ENCODE results near the gene ZFAND3.
"Not testable (repeated sequence)": the region's sequence is repeated elsewhere in the genome, so short reads cannot be mapped to it uniquely, and the experiment has no call there.

Gene ZFAND3

DNA sequence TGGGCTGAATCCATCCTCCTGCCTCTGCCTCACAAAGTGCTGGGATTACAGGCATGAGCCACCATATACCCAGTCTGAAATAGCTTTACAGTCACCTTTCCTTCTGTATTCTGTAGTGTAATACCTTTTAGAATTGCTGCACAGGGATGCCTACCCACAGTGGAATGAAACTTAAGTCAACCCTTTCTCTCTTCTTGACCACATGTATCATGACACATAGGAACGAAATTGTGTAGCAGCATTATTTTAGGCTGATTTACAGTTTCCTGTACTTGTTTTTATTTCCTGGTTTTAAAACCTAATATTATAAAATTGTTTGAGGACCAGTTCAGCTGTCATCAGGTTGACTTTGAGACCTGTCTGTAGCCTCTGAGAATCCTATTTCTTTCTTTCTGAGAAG, 297.8 kb downstream of the ZFAND3 start:
- Mint-ChIP-seq H3K9me3 (no peaks in the 10 kb centered on the region), H3K27me3 (no peaks in the 10 kb centered on the region), H3K36me3 (peaks cover 27% of the 10 kb centered on the region), H3K27ac (peak overlapping the region; percentile 55), H3K4me3 (no peak overlapping the region), H3K4me1 (peaks cover 3% of the 10 kb centered on the region)
- DNase-seq (ENCODE audit: low spot score in 2 of 2) (no peak), ATAC-seq (ENCODE audit: low read depth) (no peak)

DNA sequence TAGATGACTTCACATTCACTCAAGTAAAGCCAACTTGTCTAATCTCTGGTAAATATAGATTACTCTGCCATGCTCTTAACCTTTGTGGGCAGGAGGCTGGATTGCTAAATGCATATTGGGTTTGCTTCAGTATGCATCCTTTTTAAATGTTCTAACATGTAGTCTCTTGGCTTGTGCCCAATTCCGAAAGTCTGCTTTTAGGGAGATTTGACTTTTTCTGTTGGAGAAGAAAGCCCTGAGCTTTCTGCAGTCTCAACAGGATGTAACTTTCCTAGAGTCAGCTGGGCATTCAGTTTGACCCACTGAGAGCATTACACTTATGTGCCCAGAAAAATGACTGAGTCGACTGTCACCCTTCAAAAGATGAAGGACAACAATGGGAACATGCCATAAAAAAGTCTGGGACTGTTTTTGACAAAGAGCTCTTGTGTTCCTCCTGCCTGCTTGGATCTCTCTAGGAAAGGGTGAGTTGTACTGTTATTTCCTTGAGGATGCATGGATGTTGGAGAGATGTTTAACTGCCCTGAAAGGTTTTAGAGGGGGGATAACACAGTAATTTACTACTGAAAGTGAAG, 299.4 kb downstream of the ZFAND3 start:
- no peak overlapping the region for H3K4me3 Mint-ChIP-seq
- peaks cover 37% of the 10 kb centered on the region for H3K36me3 Mint-ChIP-seq
- H3K9me3 Mint-ChIP-seq, result no peaks in the 10 kb centered on the region
- no peaks in the 10 kb centered on the region for H3K27me3 Mint-ChIP-seq
- DNase-seq (ENCODE audit: low spot score in 2 of 2) (no peak), ATAC-seq (ENCODE audit: low read depth) (no peak)
- no peaks in the 10 kb centered on the region for H3K4me1 Mint-ChIP-seq
- H3K27ac Mint-ChIP-seq, result peak overlapping the region; percentile 24

DNA sequence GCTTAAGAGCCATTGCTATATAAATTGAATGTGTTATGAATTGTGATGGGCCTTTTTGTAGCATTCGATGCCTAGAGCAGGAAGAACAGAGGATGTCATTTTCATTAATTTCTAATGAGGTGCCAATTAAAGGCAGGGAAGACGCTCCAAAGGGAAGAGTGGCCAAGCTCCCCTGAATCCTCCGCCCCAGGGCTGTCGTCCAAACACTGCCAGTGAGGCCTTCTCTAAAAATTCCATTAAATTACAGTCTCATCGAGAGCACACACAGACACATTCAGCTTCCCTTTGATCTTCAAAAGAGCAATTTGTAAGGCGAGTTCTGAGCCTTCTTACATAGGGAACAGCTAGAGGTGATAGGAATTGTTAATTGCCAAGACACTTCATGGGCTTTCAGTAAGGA, 300.0 kb downstream of the ZFAND3 start:
- peaks cover 37% of the 10 kb centered on the region for H3K36me3 Mint-ChIP-seq
- no peaks in the 10 kb centered on the region for H3K9me3 Mint-ChIP-seq
- H3K4me3 Mint-ChIP-seq, result no peak overlapping the region
- no peak for DNase-seq (ENCODE audit: low spot score in 2 of 2)
- H3K27ac Mint-ChIP-seq, result no peak overlapping the region
- no peak for ATAC-seq (ENCODE audit: low read depth)
- H3K4me1 Mint-ChIP-seq, result no peaks in the 10 kb centered on the region
- H3K27me3 Mint-ChIP-seq, result no peaks in the 10 kb centered on the region

DNA sequence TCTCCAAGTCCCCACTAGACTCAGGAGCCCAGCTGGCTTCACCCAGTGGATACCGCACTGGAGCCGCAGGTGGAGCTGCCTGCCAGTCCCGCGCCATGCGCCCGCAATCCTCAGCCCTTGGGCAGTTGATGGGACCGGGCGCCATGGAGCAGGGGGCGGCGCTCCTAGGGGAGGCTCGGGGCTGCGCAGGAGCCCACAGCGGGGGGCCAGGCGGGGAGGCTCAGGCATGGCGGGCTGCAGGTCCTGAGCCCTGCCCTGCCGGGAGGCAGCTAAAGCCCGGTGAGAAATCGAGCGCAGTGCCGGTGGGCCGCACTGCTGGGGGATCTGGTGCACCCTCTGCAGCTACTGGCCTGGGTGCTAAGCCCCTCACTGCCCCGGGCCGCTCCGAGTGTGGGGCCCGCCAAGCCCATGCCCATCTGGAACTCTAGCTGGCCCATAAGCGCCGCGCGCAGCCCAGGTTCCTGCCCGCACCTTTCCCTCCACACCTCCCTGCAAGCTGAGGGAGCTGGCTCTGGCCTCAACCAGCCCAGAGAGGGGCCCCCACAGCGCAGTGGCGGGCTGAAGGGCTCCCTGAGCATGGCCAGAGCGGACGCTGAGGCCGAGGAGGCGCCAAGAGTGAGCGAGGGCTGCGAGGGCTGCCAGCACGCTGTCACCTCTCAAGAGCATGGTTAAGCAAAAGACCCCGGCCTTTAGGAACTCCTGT, 304.8 kb downstream of the ZFAND3 start:
- not testable (repeated sequence) for H3K27ac Mint-ChIP-seq; ATAC-seq (ENCODE audit: low read depth); H3K9me3 Mint-ChIP-seq; H3K27me3 Mint-ChIP-seq; H3K4me1 Mint-ChIP-seq; DNase-seq (ENCODE audit: low spot score in 2 of 2); H3K4me3 Mint-ChIP-seq
- H3K36me3 Mint-ChIP-seq, result peaks cover 47% of the 10 kb centered on the region

DNA sequence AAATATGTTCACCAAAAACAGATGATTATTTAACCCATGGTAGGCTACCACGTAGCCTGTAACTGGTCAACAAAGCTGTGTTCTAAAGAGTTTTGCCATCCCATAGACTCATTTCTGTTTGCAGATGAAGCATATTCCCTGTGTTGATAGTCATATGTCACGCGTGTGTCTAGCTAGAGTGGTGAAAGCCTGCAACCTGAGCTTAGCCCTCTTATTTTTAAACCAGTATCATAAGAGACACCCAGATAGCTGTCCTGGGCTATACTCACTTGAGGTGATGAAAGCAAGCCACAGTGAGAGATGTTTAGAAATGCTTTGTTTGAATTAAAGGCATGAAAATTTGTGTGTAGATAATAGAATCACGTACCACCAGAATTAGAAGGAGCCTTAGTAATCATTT, 307.8 kb downstream of the ZFAND3 start:
- ATAC-seq (ENCODE audit: low read depth) (no peak), DNase-seq (ENCODE audit: low spot score in 2 of 2) (no peak)
- Mint-ChIP-seq H3K4me3 (no peak overlapping the region), H3K27me3 (no peaks in the 10 kb centered on the region), H3K36me3 (peaks cover 51% of the 10 kb centered on the region), H3K9me3 (peaks cover 6% of the 10 kb centered on the region), H3K27ac (no peak overlapping the region), H3K4me1 (peaks cover 15% of the 10 kb centered on the region)

DNA sequence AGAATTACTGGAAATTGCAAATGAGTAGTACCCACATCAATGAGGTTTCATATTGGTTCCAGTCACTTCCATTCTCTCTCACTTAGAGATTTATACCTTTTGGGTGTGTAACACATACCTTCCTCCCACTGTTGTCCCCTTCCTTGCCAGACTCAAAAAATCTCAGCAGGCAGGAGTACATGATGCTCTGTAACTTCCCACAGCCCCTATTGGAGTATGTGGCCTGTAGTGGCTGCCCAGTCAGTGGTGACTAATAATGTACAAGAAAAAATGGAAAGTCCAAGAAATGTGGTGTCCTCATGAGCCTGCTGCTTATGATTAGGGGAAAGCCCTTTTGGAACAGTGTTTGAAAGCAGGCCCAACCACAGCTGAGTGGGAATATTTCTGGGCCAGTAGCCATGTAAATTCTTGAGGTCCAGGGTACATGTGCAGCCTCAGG, 312.0 kb downstream of the ZFAND3 start:
- Mint-ChIP-seq H3K4me1 (peaks cover 15% of the 10 kb centered on the region), H3K27me3 (no peaks in the 10 kb centered on the region), H3K9me3 (peaks cover 6% of the 10 kb centered on the region), H3K4me3 (no peak overlapping the region), H3K27ac (no peak overlapping the region), H3K36me3 (peaks cover 42% of the 10 kb centered on the region)
- ATAC-seq (ENCODE audit: low read depth) (no peak), DNase-seq (ENCODE audit: low spot score in 2 of 2) (no peak)

DNA sequence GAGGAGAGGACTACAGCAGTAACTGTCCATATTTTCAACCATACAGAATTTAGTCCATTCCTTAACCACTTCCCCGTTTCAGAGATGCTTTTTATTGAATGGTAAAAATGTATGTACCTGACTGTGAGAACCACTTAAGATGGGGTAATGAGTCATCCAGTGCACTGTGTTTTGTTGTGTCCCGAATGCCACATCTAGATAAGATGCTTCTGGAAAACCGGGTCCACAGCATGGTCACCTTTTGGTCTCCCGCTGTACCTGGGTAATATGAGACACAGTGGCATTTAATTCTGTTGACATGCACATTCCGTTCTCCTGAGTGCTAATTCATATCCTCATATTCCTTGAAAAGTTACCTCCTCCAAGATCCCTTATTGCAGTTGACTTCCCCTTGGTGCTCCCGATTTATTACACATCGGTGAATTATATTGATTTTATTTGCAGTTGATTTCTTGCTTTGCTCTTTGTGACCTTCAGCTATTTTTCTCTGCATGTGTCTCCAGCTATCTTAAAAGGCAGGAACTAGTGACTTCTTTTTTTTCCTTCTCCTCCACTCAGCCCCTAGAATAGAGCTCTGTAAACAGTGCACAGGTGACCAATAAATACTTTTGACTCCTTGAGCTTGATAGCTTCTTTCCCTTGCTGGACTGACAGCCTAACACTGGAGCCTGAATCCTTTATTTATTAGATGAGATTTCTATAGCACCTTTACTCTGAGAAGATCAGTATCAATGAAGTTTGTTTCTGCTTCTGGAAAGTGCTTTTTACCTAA, 314.6 kb downstream of the ZFAND3 start:
- Mint-ChIP-seq H3K27ac (no peak overlapping the region), H3K4me3 (no peak overlapping the region), H3K9me3 (peaks cover 1% of the 10 kb centered on the region), H3K4me1 (peaks cover 18% of the 10 kb centered on the region), H3K36me3 (peaks cover 39% of the 10 kb centered on the region), H3K27me3 (no peaks in the 10 kb centered on the region)
- DNase-seq (ENCODE audit: low spot score in 2 of 2) (no peak), ATAC-seq (ENCODE audit: low read depth) (no peak)

DNA sequence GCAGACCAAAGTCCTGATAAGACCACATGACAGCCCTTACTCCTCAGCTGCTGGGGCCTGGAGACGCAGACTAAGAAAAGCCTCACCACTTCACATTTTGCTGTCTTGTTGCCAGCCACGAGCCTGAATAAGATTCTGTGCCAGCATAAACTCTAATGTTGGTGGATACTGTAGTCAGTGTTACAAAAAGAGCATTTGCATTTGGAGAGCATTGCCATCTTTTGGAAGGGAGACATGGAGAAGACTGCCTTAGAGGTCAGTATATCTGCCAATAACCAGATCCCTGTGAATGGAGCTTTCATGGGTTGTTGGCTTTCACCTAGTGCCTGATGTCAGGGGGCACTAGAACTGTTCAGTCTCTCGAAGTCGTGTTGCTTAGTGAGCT, 315.2 kb downstream of the ZFAND3 start:
- no peaks in the 10 kb centered on the region for H3K27me3 Mint-ChIP-seq
- ATAC-seq (ENCODE audit: low read depth), result no peak
- peaks cover 18% of the 10 kb centered on the region for H3K4me1 Mint-ChIP-seq
- no peak for DNase-seq (ENCODE audit: low spot score in 2 of 2)
- H3K27ac Mint-ChIP-seq, result no peak overlapping the region
- peaks cover 40% of the 10 kb centered on the region for H3K36me3 Mint-ChIP-seq
- no peak overlapping the region for H3K4me3 Mint-ChIP-seq
- no peaks in the 10 kb centered on the region for H3K9me3 Mint-ChIP-seq

DNA sequence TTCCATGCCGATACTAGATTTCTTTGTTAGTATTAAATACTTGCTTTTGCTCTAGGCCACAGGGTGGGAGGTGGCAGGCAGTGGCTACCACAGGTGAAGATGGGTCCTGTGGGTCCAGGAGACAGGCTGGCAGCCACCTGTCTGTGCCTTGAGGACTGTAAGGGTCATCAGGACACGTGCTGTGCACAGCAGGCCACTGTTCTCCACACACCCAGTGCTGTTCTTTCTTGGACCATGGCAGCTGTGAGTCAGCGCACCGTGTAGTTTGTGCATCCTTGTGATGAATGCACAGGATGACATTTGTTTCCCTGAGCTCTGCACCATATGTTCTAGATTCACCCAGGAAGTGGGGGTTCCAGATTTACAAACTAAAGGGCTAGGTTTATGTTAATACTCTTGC, 317.0 kb downstream of the ZFAND3 start:
- Mint-ChIP-seq H3K27ac (no peak overlapping the region), H3K9me3 (no peaks in the 10 kb centered on the region), H3K27me3 (no peaks in the 10 kb centered on the region), H3K36me3 (peaks cover 36% of the 10 kb centered on the region), H3K4me3 (no peak overlapping the region), H3K4me1 (peaks cover 10% of the 10 kb centered on the region)
- ATAC-seq (ENCODE audit: low read depth) (no peak), DNase-seq (ENCODE audit: low spot score in 2 of 2) (no peak)

DNA sequence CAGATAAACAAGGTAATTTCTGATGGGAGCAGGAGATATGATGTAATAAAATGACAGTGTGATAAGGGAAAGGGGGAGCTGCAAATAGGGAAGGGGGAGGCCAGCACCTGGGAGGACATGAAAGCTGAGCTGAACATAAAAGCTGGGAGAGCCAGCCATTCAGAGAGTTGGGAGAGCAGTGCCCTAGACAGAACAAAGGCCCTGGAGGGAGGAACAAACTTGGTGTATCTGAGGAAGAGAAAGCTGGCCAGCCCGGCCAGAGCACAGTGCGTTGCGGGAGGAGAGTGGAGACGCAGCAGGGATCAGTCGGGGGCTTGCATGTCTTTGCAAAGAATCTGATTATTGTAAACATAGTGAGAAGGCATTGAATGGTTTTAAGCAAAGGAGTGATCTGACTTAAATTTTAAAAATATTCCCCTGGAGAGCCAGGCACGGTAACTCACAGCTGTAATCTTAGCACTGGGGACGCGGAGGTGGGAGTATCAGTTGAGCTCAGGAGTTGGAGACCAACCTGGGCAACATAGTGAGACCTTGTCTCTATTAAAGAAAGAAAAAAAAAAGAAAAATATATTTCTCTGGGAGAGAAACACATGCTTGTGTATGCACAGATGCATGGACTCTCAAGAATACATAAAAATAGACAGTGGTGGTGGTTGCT, 318.2 kb downstream of the ZFAND3 start:
- H3K4me1 Mint-ChIP-seq, result peaks cover 10% of the 10 kb centered on the region
- DNase-seq (ENCODE audit: low spot score in 2 of 2), result no peak
- no peaks in the 10 kb centered on the region for H3K9me3 Mint-ChIP-seq
- no peak overlapping the region for H3K27ac Mint-ChIP-seq
- ATAC-seq (ENCODE audit: low read depth), result no peak
- no peak overlapping the region for H3K4me3 Mint-ChIP-seq
- H3K27me3 Mint-ChIP-seq, result no peaks in the 10 kb centered on the region
- peaks cover 36% of the 10 kb centered on the region for H3K36me3 Mint-ChIP-seq

DNA sequence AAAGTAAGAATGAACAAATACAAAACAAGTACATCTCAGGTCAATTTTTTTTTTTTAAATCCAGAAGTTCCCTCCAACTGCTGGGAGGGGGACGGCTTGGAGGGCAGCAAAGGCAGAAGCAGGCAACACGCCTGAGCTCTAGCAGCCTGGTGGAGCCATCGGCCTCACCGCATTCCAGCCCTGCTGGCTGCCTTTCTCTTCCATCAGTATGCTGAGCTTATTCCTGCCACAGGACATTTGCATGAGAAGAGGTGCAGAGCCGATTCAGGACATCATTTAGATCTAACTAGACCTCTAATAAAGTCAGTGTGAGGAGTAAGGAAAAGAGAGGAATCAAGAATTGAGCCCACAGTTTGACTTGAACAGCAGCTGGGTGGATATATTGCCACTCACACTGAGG, 318.8 kb downstream of the ZFAND3 start:
- DNase-seq (ENCODE audit: low spot score in 2 of 2), result no peak
- Mint-ChIP-seq H3K4me1 (peaks cover 10% of the 10 kb centered on the region), H3K4me3 (no peak overlapping the region)

DNA sequence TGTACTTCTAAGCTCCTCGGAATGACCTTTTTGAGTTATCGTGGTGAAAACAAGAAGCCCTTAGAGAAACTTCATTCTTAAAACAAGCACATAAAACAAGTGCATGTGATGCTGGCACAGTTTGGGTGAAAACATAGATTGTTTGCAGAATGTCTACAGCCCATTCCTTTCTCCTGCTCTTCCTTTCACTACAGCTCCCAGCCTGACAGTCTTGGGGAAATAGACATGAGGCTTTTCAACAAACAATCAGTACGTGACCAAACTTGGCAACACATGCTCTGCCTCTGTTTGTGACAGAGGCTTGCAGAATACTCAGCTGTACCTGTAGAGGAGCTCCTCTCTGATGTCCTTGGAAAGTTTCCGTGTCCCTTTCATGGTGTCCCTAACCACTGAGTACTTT, 321.6 kb downstream of the ZFAND3 start:
- Mint-ChIP-seq H3K4me3 (no peak overlapping the region), H3K27me3 (no peaks in the 10 kb centered on the region), H3K27ac (no peak overlapping the region), H3K4me1 (peaks cover 6% of the 10 kb centered on the region), H3K9me3 (no peaks in the 10 kb centered on the region), H3K36me3 (peaks cover 24% of the 10 kb centered on the region)
- no peak for DNase-seq (ENCODE audit: low spot score in 2 of 2)
- ATAC-seq (ENCODE audit: low read depth), result no peak

More for the DNA sequence above, 318.8 kb downstream of the ZFAND3 start:
- no peaks in the 10 kb centered on the region for H3K9me3 Mint-ChIP-seq
- H3K27ac Mint-ChIP-seq, result no peak overlapping the region
- peaks cover 35% of the 10 kb centered on the region for H3K36me3 Mint-ChIP-seq
- no peaks in the 10 kb centered on the region for H3K27me3 Mint-ChIP-seq
- no peak for ATAC-seq (ENCODE audit: low read depth)

DNA sequence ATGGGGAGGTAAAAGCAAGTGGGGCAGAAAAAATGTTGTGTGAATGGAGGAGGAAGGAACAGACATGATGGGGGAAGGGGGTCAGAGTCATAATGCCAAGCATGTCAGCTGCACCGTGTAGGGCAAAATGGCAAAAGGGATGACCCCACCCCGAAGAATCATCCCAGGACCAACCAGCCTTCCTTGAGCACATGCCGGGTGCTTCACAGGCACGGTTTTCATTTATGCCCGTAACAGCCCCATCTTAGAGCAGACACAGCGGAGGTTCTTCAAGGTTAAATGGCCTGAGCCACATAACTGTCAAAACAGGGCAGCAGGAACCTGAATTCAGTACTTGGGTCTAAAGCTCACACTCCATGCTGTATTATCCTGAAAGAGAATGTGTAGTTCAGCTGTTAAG, 322.2 kb downstream of the ZFAND3 start:
- Mint-ChIP-seq H3K36me3 (peaks cover 24% of the 10 kb centered on the region), H3K4me1 (peaks cover 6% of the 10 kb centered on the region), H3K27me3 (no peaks in the 10 kb centered on the region), H3K9me3 (no peaks in the 10 kb centered on the region), H3K27ac (no peak overlapping the region), H3K4me3 (no peak overlapping the region)
- DNase-seq (ENCODE audit: low spot score in 2 of 2) (no peak), ATAC-seq (ENCODE audit: low read depth) (no peak)

Measured in memory B cell (primary cell).